Measurements from ENCODE around the gene SSU72. TPM values are rescaled to one million over a fixed set of nuclear protein-coding genes. Genes with fewer than 3 reads are reported as not detected.
"Not testable (repeated sequence)": the region's sequence is repeated elsewhere in the genome, so short reads cannot be mapped to it uniquely, and the experiment has no call there.

SSU72 gene
- total RNA-seq, 1 experiment from 2014 or later, result 145 TPM

- Histone ChIP-seq H3K79me2 (ENCODE audit: low read depth) (peaks cover 11% of the 10 kb centered on the region), H3K9me3 (ENCODE audit: insufficient read depth, low read depth) (no peaks in the 10 kb centered on the region), H2AFZ (no peak overlapping the region), H3K4me3 (no peak overlapping the region), H3K9me2 (ENCODE audit: insufficient read depth) (no peaks in the 10 kb centered on the region), H3K27me3 (ENCODE audit: insufficient read depth, low read depth) (no peaks in the 10 kb centered on the region), H3K27ac (no peak overlapping the region), H3K36me3 (ENCODE audit: low read depth) (no peaks in the 10 kb centered on the region), H3K4me1 (replicated peaks; ENCODE audit: insufficient read depth) (peaks cover 17% of the 10 kb centered on the region), H3K4me2 (no peak overlapping the region), H4K20me1 (ENCODE audit: insufficient read depth) (no peaks in the 10 kb centered on the region), H3F3A (ENCODE audit: insufficient read depth, low read depth) (peaks cover 25% of the 10 kb centered on the region)
- TF ChIP-seq CTCF (conservative IDR thresholded peaks at IDR 0.05) (no peak), EZH2 (IDR thresholded peaks at IDR 0.05; ENCODE audit: low read depth) (no peak)
- POLR2A ChIA-PET (ENCODE audit: unreplicated experiment), result no interaction called here
- no TSS peak for BruUV-seq (replicated peaks)
- CTCF ChIA-PET, result no interaction called here
- DNase-seq, result no peak
- intact Hi-C loops (cut with micrococcal nuclease; ENCODE audit: unreplicated experiment), result loop anchor here (10.0 kb wide), 2 partner anchors 133 to 203 kb away; partner anchors contain the start of genes ACAP3, AURKAIP1 and PUSL1
Measured at GRCh38 chr1:1507305-1507704, 67.4 kb downstream of the SSU72 start.

GRCh38 chr1:1505801-1506200 is 68.9 kb downstream of the SSU72 start:
- not testable (repeated sequence) for H3K9me2 ChIP-seq (ENCODE audit: insufficient read depth); H3K79me2 ChIP-seq (ENCODE audit: low read depth); H3K27ac ChIP-seq; BruUV-seq (replicated peaks); DNase-seq; H3K4me3 ChIP-seq; H3K36me3 ChIP-seq (ENCODE audit: low read depth); H4K20me1 ChIP-seq (ENCODE audit: insufficient read depth); H3K9me3 ChIP-seq (ENCODE audit: insufficient read depth, low read depth); H3K27me3 ChIP-seq (ENCODE audit: insufficient read depth, low read depth); H2AFZ ChIP-seq
- Histone ChIP-seq H3K4me2 (peak overlapping the region; percentile 63), H3F3A (ENCODE audit: insufficient read depth, low read depth) (peaks cover 24% of the 10 kb centered on the region), H3K4me1 (replicated peaks; ENCODE audit: insufficient read depth) (peaks cover 15% of the 10 kb centered on the region)
- intact Hi-C loops (cut with micrococcal nuclease; ENCODE audit: unreplicated experiment), result loop anchor here (1.0 to 10.0 kb wide), 4 partner anchors 73 to 201 kb away; partner anchors contain the start of genes ACAP3, AURKAIP1 and PUSL1
- POLR2A ChIA-PET (ENCODE audit: unreplicated experiment), result interaction anchor here (0.5 to 0.6 kb wide), 3 partner anchors 72 to 134 kb away, joined by 3 to 7 read pairs (median 5); no protein-coding TSS in a partner anchor
- CTCF ChIA-PET, result interaction anchor here (0.6 to 1.3 kb wide), 3 partner anchors 58 to 343 kb away, joined by 5 to 6 read pairs (median 5); no protein-coding TSS in a partner anchor

DNA sequence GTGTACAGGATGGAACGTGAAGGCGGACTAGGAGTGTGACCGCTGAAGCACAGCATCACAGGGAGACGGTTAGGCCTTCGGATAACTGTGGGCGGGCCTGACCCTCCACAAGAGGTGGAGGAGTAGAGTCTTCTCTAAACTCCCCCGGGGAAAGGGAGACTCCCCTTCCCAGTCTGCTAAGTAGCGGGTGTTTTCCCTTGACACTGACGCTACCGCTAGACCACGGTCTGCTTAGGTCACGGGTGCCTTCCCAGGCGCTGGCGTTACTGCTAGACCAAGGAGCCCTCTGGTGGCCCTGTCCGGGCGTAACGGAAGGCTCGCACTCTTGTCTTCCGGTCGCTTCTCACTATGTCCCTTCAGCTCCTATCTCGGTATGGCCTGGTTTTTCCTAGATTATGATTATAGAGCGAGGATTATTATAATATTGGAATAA is 69.3 kb downstream of the SSU72 start:
- peaks cover 11% of the 10 kb centered on the region for H3K4me1 ChIP-seq (replicated peaks; ENCODE audit: insufficient read depth)
- POLR2A ChIA-PET (ENCODE audit: unreplicated experiment), result interaction anchor here (0.5 to 0.6 kb wide), 3 partner anchors 72 to 133 kb away, joined by 3 to 7 read pairs (median 5); no protein-coding TSS in a partner anchor
- DNase-seq, result peak in 1 of 2 experiments; percentile 42
- TSS peak; percentile 72 for BruUV-seq (replicated peaks)
- H3K9me2 ChIP-seq (ENCODE audit: insufficient read depth); H3K4me3 ChIP-seq; H3K36me3 ChIP-seq (ENCODE audit: low read depth); H2AFZ ChIP-seq; H3K27ac ChIP-seq; H3K9me3 ChIP-seq (ENCODE audit: insufficient read depth, low read depth); H3K27me3 ChIP-seq (ENCODE audit: insufficient read depth, low read depth); H4K20me1 ChIP-seq (ENCODE audit: insufficient read depth); H3K79me2 ChIP-seq (ENCODE audit: low read depth): not testable (repeated sequence)
- peaks cover 24% of the 10 kb centered on the region for H3F3A ChIP-seq (ENCODE audit: insufficient read depth, low read depth)
- TF ChIP-seq CTCF (conservative IDR thresholded peaks at IDR 0.05), result peak; percentile 53; the same call in 1 of the 2 replicates
- intact Hi-C loops (cut with micrococcal nuclease; ENCODE audit: unreplicated experiment), result loop anchor here (1.0 to 10.0 kb wide), 4 partner anchors 73 to 201 kb away; partner anchors contain the start of genes ACAP3, AURKAIP1 and PUSL1
- CTCF ChIA-PET, result interaction anchor here (0.6 to 1.3 kb wide), 4 partner anchors 57 to 343 kb away, joined by 5 to 7 read pairs (median 6); no protein-coding TSS in a partner anchor
- peak overlapping the region; percentile 63 for H3K4me2 ChIP-seq
